Measurements from ENCODE around the gene C16orf92. TPM values are rescaled to one million over a fixed set of nuclear protein-coding genes. Genes with fewer than 3 reads are reported as not detected.

The C16orf92 gene
- total and polyA plus RNA-seq, 2 of the 13 experiments (the other 11 are each of a cell fraction or from before 2014, with no cell fraction given) = not detected

DNA sequence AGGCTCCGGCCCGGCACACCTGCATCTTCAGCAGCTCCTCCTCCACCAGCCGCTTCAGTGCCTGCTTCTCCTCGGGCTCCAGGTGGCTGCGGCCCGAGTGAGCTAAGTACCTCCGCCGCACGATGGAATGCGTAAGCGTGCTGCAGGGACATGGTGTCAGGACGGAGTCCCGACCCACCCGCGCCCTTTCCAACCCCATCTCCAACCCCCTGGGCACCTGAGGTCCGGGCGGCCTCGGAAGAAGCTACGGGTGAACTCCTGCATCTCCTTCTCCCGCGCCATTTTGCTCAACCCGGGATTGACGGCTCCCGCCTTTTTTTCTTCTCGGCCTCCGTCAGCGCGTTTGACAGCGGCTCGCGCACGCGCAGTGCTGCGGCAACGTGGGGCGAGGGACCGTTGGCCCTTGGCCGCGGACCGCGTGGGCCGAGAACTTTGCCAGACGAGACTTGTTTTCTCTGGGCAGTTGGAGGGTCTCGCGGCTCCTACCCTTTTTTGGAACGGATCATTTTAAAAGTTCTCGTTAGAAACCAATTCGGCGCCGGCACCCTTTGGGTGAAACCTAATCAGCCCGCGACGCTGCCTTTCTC is 27.6 kb upstream of the C16orf92 start, which contains the start of gene HIRIP3 (continued):
- TF ChIP-seq ZNF781 (CRISPR knock-in tag; IDR thresholded peaks at IDR 0.05; ENCODE audit: borderline replicate concordance, not compliant biosample characterization) (peak; percentile 94), CEBPB (IDR thresholded peaks at IDR 0.05; ENCODE audit: borderline replicate concordance, low read depth, low read length) (no peak), XRCC5 (optimal IDR thresholded peaks at IDR 0.05; ENCODE audit: low read length) (no peak), ZNF468 (CRISPR knock-in tag; IDR thresholded peaks at IDR 0.05) (0 out of 2 replicates have a peak, but pooled peaks have one; percentile 23), NFIC (IDR thresholded peaks at IDR 0.05; ENCODE audit: low read length) (no peak), ZNF879 (CRISPR knock-in tag; IDR thresholded peaks at IDR 0.05) (no peak), ZNF850 (CRISPR knock-in tag; conservative IDR thresholded peaks at IDR 0.05) (no peak), CREB1 (IDR thresholded peaks at IDR 0.05) (no peak), CREB1 (CRISPR knock-in tag; IDR thresholded peaks at IDR 0.05) (no peak), SP5 (CRISPR knock-in tag; IDR thresholded peaks at IDR 0.05; ENCODE audit: borderline replicate concordance, low read depth) (no peak), U2AF2 (IDR thresholded peaks at IDR 0.05; ENCODE audit: low read depth, low read length) (no peak), BHLHE40 (IDR thresholded peaks at IDR 0.05; ENCODE audit: low read length) (no peak), ARNT2 (CRISPR knock-in tag; IDR thresholded peaks at IDR 0.05; ENCODE audit: low read depth) (no peak), PHF20 (CRISPR knock-in tag; IDR thresholded peaks at IDR 0.05) (no peak), SRSF1 (optimal IDR thresholded peaks at IDR 0.05; ENCODE audit: low read depth, low read length) (peak; percentile 81), NONO (IDR thresholded peaks at IDR 0.05) (no peak), NONO (CRISPR knock-in tag; conservative IDR thresholded peaks at IDR 0.05) (peak; percentile 59), RNF2 (conservative IDR thresholded peaks at IDR 0.05; ENCODE audit: low read depth) (peak; percentile 77; the same call in 1 of the 2 replicates), YY1 (IDR thresholded peaks at IDR 0.05; ENCODE audit: insufficient read depth, insufficient replicate concordance, low read depth, low read length) (no peak), HNRNPUL1 (IDR thresholded peaks at IDR 0.05; ENCODE audit: low read depth, low read length) (no peak)
- TF ChIP-seq, protein P1, sequence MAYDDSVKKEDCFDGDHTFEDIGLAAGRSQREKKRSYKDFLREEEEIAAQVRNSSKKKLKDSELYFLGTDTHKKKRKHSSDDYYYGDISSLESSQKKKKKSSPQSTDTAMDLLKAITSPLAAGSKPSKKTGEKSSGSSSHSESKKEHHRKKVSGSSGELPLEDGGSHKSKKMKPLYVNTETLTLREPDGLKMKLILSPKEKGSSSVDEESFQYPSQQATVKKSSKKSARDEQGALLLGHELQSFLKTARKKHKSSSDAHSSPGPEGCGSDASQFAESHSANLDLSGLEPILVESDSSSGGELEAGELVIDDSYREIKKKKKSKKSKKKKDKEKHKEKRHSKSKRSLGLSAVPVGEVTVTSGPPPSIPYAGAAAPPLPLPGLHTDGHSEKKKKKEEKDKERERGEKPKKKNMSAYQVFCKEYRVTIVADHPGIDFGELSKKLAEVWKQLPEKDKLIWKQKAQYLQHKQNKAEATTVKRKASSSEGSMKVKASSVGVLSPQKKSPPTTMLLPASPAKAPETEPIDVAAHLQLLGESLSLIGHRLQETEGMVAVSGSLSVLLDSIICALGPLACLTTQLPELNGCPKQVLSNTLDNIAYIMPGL (CRISPR knock-in tag; IDR thresholded peaks at IDR 0.05; ENCODE audit: borderline replicate concordance in 1 of 2, low read depth in 1 of 2) = no peak
- TF ChIP-seq, protein P2, sequence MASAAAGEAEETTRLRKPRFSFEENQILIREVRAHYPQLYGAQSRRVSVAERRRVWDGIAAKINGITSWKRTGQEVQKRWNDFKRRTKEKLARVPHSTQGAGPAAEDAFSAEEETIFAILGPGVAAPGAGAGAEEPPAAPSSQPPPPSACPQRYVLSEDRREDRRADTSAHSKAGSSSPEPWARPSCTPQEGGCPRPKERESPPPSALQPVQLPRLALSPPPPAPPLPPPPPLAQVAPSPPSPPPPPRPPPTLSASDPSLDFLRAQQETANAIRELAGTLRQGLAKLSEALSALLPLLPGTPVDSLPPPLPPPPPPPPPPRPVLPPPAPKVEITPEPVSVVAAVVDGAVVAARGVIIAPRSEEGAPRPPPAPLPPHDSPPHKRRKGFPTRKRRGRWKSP (CRISPR knock-in tag; IDR thresholded peaks at IDR 0.05) = no peak
- TF ChIP-seq, protein P3, sequence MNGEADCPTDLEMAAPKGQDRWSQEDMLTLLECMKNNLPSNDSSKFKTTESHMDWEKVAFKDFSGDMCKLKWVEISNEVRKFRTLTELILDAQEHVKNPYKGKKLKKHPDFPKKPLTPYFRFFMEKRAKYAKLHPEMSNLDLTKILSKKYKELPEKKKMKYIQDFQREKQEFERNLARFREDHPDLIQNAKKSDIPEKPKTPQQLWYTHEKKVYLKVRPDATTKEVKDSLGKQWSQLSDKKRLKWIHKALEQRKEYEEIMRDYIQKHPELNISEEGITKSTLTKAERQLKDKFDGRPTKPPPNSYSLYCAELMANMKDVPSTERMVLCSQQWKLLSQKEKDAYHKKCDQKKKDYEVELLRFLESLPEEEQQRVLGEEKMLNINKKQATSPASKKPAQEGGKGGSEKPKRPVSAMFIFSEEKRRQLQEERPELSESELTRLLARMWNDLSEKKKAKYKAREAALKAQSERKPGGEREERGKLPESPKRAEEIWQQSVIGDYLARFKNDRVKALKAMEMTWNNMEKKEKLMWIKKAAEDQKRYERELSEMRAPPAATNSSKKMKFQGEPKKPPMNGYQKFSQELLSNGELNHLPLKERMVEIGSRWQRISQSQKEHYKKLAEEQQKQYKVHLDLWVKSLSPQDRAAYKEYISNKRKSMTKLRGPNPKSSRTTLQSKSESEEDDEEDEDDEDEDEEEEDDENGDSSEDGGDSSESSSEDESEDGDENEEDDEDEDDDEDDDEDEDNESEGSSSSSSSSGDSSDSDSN (CRISPR knock-in tag; IDR thresholded peaks at IDR 0.05) = no peak
- TF ChIP-seq, protein P4, sequence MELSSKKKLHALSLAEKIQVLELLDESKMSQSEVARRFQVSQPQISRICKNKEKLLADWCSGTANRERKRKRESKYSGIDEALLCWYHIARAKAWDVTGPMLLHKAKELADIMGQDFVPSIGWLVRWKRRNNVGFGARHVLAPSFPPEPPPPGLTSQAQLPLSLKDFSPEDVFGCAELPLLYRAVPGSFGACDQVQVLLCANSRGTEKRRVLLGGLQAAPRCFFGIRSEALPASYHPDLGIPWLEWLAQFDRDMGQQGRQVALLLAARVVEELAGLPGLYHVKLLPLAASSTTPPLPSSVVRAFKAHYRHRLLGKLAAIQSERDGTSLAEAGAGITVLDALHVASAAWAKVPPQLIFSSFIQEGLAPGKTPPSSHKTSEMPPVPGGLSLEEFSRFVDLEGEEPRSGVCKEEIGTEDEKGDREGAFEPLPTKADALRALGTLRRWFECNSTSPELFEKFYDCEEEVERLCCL (CRISPR knock-in tag; IDR thresholded peaks at IDR 0.05; ENCODE audit: borderline replicate concordance) = peak; percentile 82
- TF ChIP-seq, protein P5, sequence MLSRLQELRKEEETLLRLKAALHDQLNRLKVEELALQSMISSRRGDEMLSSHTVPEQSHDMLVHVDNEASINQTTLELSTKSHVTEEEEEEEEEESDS (CRISPR knock-in tag; IDR thresholded peaks at IDR 0.05; ENCODE audit: borderline replicate concordance) = 0 out of 2 replicates have a peak, but pooled peaks have one; percentile 41
